ENCODE results near the gene ONECUT2.

Gene ONECUT2

DNA sequence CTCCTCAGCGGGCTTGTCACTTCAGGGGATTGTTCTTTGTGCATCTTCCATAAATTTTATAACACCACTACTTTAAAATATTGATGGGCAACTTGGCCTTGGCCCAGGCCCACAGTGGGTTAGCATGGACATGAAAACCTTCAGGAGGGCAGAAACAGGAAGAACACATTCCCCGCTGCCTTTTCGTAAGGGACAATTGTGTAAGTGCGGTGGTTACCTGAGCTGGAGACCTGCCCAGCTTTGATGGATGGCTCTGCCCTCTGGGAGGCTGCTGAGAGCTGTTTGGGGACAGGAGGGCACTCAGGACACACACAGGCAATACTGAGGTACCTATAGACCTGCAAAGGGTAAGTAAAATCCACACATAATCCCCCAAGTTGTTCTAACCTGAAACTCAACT, 104.5 kb downstream of the ONECUT2 start:
- Histone ChIP-seq H3K36me3 (ENCODE audit: insufficient read depth, low read depth, low read length) (no peaks in the 10 kb centered on the region), H3K4me1 (ENCODE audit: insufficient read depth, low read length) (no peaks in the 10 kb centered on the region)

More for the DNA sequence above, 104.5 kb downstream of the ONECUT2 start:
- H3K4me3 ChIP-seq (ENCODE audit: low read length) = no peak overlapping the region
- no peak overlapping the region for H3K9ac ChIP-seq (ENCODE audit: low read depth, low read length)
- no peak overlapping the region for H3K27ac ChIP-seq (ENCODE audit: low read length)
- H3K9me3 ChIP-seq (ENCODE audit: insufficient read depth, low read depth, low read length) = no peaks in the 10 kb centered on the region
- no peaks in the 10 kb centered on the region for H3K27me3 ChIP-seq (ENCODE audit: insufficient read depth, low read length)
